Lower leg skin (tissue), 3 donors: ENCODE measurements around the gene NCOA5.
A peak's percentile ranks its signal among the peaks of the same experiment; 100 is the strongest.

Experiments used
- CTCF ChIP-seq, 3 donors: fragments of 450-650 bp; IDR thresholded peaks; one replicate each; pipeline ENCODE4 v1.5.1; 2016; ENCODE audit warnings: antibody characterized with exemption in 3 of 3, mild to moderate bottlenecking in 3 of 3, moderate library complexity in 2 of 3
- POLR2A ChIP-seq, 2 donors: fragments of 450-650 bp; IDR thresholded peaks; one replicate each; pipeline ENCODE4 v1.6.1; 2016 to 2017; ENCODE audit warnings: antibody characterized with exemption in 2 of 2, mild to moderate bottlenecking in 1 of 2, moderate library complexity in 1 of 2

DNA sequence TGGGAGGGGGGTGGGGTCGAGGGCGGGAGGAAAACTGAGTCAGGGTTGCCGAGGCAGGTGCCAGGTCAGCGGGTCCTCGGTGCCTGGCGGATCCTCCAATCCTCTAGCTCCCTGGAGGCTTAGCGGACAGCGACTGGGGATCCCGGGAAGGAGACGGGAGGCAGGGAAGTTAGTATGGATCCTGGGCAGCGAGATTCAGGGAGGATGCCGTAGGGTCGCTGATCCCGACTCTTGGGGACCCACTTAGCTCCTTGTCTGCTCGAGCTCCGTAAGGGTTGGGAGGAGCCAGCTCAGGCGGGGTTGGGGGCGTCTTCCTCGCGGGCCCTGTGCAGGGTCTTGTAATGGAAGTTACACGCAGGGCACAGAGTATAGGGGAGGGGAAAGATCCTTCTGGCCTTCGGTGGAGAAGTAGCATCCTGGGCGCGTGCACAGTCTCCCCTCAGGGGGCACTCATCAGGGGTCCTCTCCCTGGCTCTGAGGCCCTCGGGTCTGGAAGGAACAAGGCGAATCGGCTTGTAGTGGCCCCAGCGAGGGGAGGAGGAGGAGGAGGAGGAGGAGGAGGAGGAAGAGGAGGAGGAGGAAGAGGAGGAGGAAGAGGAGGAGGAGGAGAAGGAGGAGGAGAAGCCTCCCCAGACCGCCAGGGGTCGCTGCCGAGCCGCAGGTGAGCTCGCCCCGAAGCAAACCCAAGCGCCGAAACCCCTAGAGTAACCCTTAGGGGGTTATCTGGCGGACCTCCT, 67.2 kb downstream of the NCOA5 start:
- TF ChIP-seq CTCF (IDR thresholded peaks at IDR 0.05): peak in 1 of 3 donors; percentile 69
- no peak for TF ChIP-seq POLR2A (IDR thresholded peaks at IDR 0.05)
